Tracheal epithelial cell (primary cell): ENCODE data around the gene SPOCK2. TPM values are rescaled to one million over a fixed set of nuclear protein-coding genes. Genes with fewer than 3 reads are reported as not detected.

ENCODE experiments used
- total RNA-seq: library from RNA; depleted of rRNA; stranded (reverse); fragments of >200 nt; gene quantifications from 2 replicates; pipeline ENCODE4 v1.2.1, GENCODE V29; 2014

SPOCK2 gene, protein sequence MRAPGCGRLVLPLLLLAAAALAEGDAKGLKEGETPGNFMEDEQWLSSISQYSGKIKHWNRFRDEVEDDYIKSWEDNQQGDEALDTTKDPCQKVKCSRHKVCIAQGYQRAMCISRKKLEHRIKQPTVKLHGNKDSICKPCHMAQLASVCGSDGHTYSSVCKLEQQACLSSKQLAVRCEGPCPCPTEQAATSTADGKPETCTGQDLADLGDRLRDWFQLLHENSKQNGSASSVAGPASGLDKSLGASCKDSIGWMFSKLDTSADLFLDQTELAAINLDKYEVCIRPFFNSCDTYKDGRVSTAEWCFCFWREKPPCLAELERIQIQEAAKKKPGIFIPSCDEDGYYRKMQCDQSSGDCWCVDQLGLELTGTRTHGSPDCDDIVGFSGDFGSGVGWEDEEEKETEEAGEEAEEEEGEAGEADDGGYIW
- 14.2 TPM in 1 of 2 replicates, not detected in the other for total RNA-seq

GRCh38 chr10:72087969-72088888 is at the start of gene SPOCK2:
Gene SPOCK2 (minus strand): TSS chr10:72088551. CDS start chr10:72088328, 223 bp downstream.

Other genes with a start within 250 kb of the SPOCK2 start
- 1,066 and 1,366 TPM in 2 replicates for gene PSAP, start 237.3 kb downstream of the SPOCK2 start, total RNA-seq
- 20.0 and 21.1 TPM in 2 replicates for gene CHST3, start 124.2 kb downstream of the SPOCK2 start, total RNA-seq
- 94.0 and 160 TPM in 2 replicates for gene ANAPC16, start 127.5 kb upstream of the SPOCK2 start, total RNA-seq
- gene ASCC1, start 127.7 kb upstream of the SPOCK2 start, total RNA-seq = 28.9 and 37.7 TPM in 2 replicates
- gene DDIT4, start 185.4 kb upstream of the SPOCK2 start, total RNA-seq = 2,032 and 2,091 TPM in 2 replicates